ENCODE data around the gene SQOR.

- TF ChIP-seq POLR2AphosphoS5 (IDR thresholded peaks at IDR 0.05; ENCODE audit: low read depth, low read length): no peak
- TF ChIP-seq SIN3A (IDR thresholded peaks at IDR 0.05; ENCODE audit: borderline replicate concordance, insufficient read depth, low read length): no peak
- TF ChIP-seq REST (IDR thresholded peaks at IDR 0.05; ENCODE audit: insufficient read depth in 1 of 2, low read depth in 2 of 2, low read length in 2 of 2): no peak
- TF ChIP-seq TAF1 (IDR thresholded peaks at IDR 0.05; ENCODE audit: borderline replicate concordance, insufficient read depth, low read length): no peak
These were observed 39.8 kb upstream of the SQOR start for GRCh38 chr15:45594835-45595530.

Data from PFSK-1 (cell line).